Measurements from ENCODE around the gene TOGARAM2. TPM values are rescaled to one million over a fixed set of nuclear protein-coding genes. Genes with fewer than 3 reads are reported as not detected.

Gene TOGARAM2
- total and polyA plus RNA-seq, 10 of the 15 experiments (the other 5 are each of a cell fraction or from before 2014, with no cell fraction given): 0.01 to 0.06 (median 0.03) TPM; not detected in 7

GRCh38 chr2:28979041-28979440 is 2.1 kb upstream of the TOGARAM2 start:
- DNase-seq (ENCODE audit: low read depth, low spot score) (no peak), ATAC-seq (no peak), FAIRE-seq (no peak)
- TF ChIP-seq PAX5 (IDR thresholded peaks at IDR 0.05; ENCODE audit: borderline replicate concordance, low read depth, low read length) (no peak), NR2F1 (conservative IDR thresholded peaks at IDR 0.05) (no peak), USF1 (IDR thresholded peaks at IDR 0.05; ENCODE audit: borderline replicate concordance, extremely low read length, insufficient read depth, low read depth, low read length) (no peak), MYC (IDR thresholded peaks at IDR 0.05; ENCODE audit: insufficient read depth, insufficient read length, insufficient replicate concordance, low read length, severe bottlenecking) (no peak)
- TF ChIP-seq, protein P1, sequence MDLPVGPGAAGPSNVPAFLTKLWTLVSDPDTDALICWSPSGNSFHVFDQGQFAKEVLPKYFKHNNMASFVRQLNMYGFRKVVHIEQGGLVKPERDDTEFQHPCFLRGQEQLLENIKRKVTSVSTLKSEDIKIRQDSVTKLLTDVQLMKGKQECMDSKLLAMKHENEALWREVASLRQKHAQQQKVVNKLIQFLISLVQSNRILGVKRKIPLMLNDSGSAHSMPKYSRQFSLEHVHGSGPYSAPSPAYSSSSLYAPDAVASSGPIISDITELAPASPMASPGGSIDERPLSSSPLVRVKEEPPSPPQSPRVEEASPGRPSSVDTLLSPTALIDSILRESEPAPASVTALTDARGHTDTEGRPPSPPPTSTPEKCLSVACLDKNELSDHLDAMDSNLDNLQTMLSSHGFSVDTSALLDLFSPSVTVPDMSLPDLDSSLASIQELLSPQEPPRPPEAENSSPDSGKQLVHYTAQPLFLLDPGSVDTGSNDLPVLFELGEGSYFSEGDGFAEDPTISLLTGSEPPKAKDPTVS (IDR thresholded peaks at IDR 0.05; ENCODE audit: low read depth, low read length): no peak
- H3K27me3 ChIP-seq (replicated peaks in 1 of 2; ENCODE audit: control insufficient read depth in 2 of 2, insufficient read depth in 2 of 2, low read length in 1 of 2): no peaks in the 10 kb centered on the region
- no peak overlapping the region for H3K9ac ChIP-seq (ENCODE audit: control insufficient read depth, insufficient read depth, low read length)
- no peaks in the 10 kb centered on the region for H3K36me3 ChIP-seq (ENCODE audit: control insufficient read depth in 2 of 2, insufficient read depth in 2 of 2, low read length in 1 of 2)
- RAD21 ChIA-PET (ENCODE audit: unreplicated experiment): no interaction called here
- 10% methylated on average over 6 of the region's 7 CpGs for WGBS (ENCODE audit: insufficient coverage, insufficient replicate concordance, low lambda C conversion rate, missing lambda C conversion rate)
- H3K4me3 ChIP-seq: no peak overlapping the region
- SMC1A ChIA-PET (ENCODE audit: uncharacterized antibody, unreplicated experiment): no interaction called here
- H3K4me2 ChIP-seq (ENCODE audit: control insufficient read depth, insufficient read depth): no peak overlapping the region
- no peaks in the 10 kb centered on the region for H3K4me1 ChIP-seq (ENCODE audit: control insufficient read depth, insufficient read depth, low read length)
- in situ Hi-C loops (cut with MboI) (no loop called here), intact Hi-C loops (cut with micrococcal nuclease; ENCODE audit: unreplicated experiment) (no loop called here)
- CTCF ChIA-PET: no interaction called here
- H3K79me2 ChIP-seq (ENCODE audit: control insufficient read depth, insufficient read depth, low read length): no peaks in the 10 kb centered on the region
- H3K27ac ChIP-seq (ENCODE audit: control insufficient read depth, insufficient read depth): no peak overlapping the region
- H2AFZ ChIP-seq (ENCODE audit: control insufficient read depth, low read depth, low read length): no peak overlapping the region
- BruUV-seq (replicated peaks): no TSS peak
- no peaks in the 10 kb centered on the region for H3K9me3 ChIP-seq (replicated peaks; ENCODE audit: control insufficient read depth, insufficient read depth, low read length)
- POLR2A ChIA-PET: no interaction called here
- H4K20me1 ChIP-seq (ENCODE audit: control insufficient read depth, insufficient read depth): no peaks in the 10 kb centered on the region
